ENCODE measurements around the gene RSAD1.

RSAD1 gene

GRCh38 chr17:50467855-50468303, 10.8 kb upstream of the RSAD1 start (continued):
- TF ChIP-seq, protein P1, sequence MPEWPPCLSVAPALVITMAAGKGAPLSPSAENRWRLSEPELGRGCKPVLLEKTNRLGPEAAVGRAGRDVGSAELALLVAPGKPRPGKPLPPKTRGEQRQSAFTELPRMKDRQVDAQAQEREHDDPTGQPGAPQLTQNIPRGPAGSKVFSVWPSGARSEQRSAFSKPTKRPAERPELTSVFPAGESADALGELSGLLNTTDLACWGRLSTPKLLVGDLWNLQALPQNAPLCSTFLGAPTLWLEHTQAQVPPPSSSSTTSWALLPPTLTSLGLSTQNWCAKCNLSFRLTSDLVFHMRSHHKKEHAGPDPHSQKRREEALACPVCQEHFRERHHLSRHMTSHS (tag by site-specific recombination; IDR thresholded peaks at IDR 0.05), result no peak
- TF ChIP-seq ZNF792 (tag by site-specific recombination; IDR thresholded peaks at IDR 0.05), result no peak

- Histone ChIP-seq H3K9me3 (ENCODE audit: control insufficient read depth, insufficient read depth, low read depth, low read length) (no peaks in the 10 kb centered on the region), H3K4me1 (ENCODE audit: control insufficient read depth, insufficient read depth, low read length) (no peaks in the 10 kb centered on the region), H3K36me3 (ENCODE audit: control insufficient read depth in 2 of 2, insufficient read depth in 1 of 2, low read length in 2 of 2) (peaks cover 0 to 22% of the 10 kb centered on the region in 2 experiments; a peak in 1 of 3 replicates), H3K4me3 (ENCODE audit: low read depth, low read length) (no peak within 1 kb of the TSS), H3K27ac (ENCODE audit: extremely low read depth, low read depth, low read length) (no peak within 1 kb of the TSS)
- no peak for TF ChIP-seq ZNF600 (tag by site-specific recombination; IDR thresholded peaks at IDR 0.05)
- TF ChIP-seq, protein P1 (tag by site-specific recombination; IDR thresholded peaks at IDR 0.05), result no peak
- no peak for TF ChIP-seq ZNF157 (tag by site-specific recombination; IDR thresholded peaks at IDR 0.05)
- TF ChIP-seq ZNF426 (tag by site-specific recombination; IDR thresholded peaks at IDR 0.05), result no peak
- no peak for TF ChIP-seq KLF10 (tag by site-specific recombination; IDR thresholded peaks at IDR 0.05)
- TF ChIP-seq ZNF26 (tag by site-specific recombination; IDR thresholded peaks at IDR 0.05), result no peak
- no peak for TF ChIP-seq TCF7L2 (IDR thresholded peaks at IDR 0.05; ENCODE audit: borderline replicate concordance, low read depth, low read length)
- no peak for TF ChIP-seq ZNF626 (tag by site-specific recombination; IDR thresholded peaks at IDR 0.05)
- ChIA-PET POLR2A (no interaction called here), CTCF (interaction anchor here (0.7 to 1.7 kb wide), 4 partner anchors 8 to 106 kb away, joined by 3 to 9 read pairs (median 5); partner anchors contain the start of gene RSAD1)
Observed at GRCh38 chr17:50468304-50469207, 10.1 kb upstream of the RSAD1 start, which contains the start of gene CHAD. Gene CHAD, minus strand, starts transcription at chr17:50468880. Its CDS starts 67 bp downstream, at chr17:50468813.

GRCh38 chr17:50469208-50469605, 9.5 kb upstream of the RSAD1 start:
- Histone ChIP-seq H3K36me3 (ENCODE audit: control insufficient read depth in 2 of 2, insufficient read depth in 1 of 2, low read length in 2 of 2) (peaks cover 0 to 28% of the 10 kb centered on the region in 2 experiments; a peak in 1 of 3 replicates), H3K4me3 (ENCODE audit: low read depth, low read length) (no peak overlapping the region), H3K9me3 (ENCODE audit: control insufficient read depth, insufficient read depth, low read depth, low read length) (no peaks in the 10 kb centered on the region), H3K4me1 (ENCODE audit: control insufficient read depth, insufficient read depth, low read length) (no peaks in the 10 kb centered on the region), H3K27ac (ENCODE audit: extremely low read depth, low read depth, low read length) (no peak overlapping the region)
- ChIA-PET CTCF (interaction anchor here (1.1 kb wide), 1 partner anchor 10 kb away, joined by 3 read pairs; no protein-coding TSS in a partner anchor), POLR2A (no interaction called here)
- TF ChIP-seq ZEB2 (tag by site-specific recombination; IDR thresholded peaks at IDR 0.05) (no peak), ZNF211 (tag by site-specific recombination; IDR thresholded peaks at IDR 0.05; ENCODE audit: low read depth) (no peak), ZNF768 (tag by site-specific recombination; IDR thresholded peaks at IDR 0.05) (no peak), ZNF791 (tag by site-specific recombination; IDR thresholded peaks at IDR 0.05) (no peak), ZFHX2 (tag by site-specific recombination; conservative IDR thresholded peaks at IDR 0.05) (no peak), PRDM1 (tag by site-specific recombination; IDR thresholded peaks at IDR 0.05) (no peak), ZNF529 (tag by site-specific recombination; IDR thresholded peaks at IDR 0.05; ENCODE audit: insufficient replicate concordance) (no peak), ZNF114 (tag by site-specific recombination; IDR thresholded peaks at IDR 0.05) (no peak), OSR2 (tag by site-specific recombination; IDR thresholded peaks at IDR 0.05) (no peak), ZNF341 (tag by site-specific recombination; IDR thresholded peaks at IDR 0.05; ENCODE audit: low read depth) (no peak), ZSCAN23 (tag by site-specific recombination; IDR thresholded peaks at IDR 0.05) (no peak), ZXDB (tag by site-specific recombination; IDR thresholded peaks at IDR 0.05) (no peak), ZNF174 (tag by site-specific recombination; IDR thresholded peaks at IDR 0.05) (no peak), ZNF549 (tag by site-specific recombination; IDR thresholded peaks at IDR 0.05) (no peak)
- TF ChIP-seq, protein P2, sequence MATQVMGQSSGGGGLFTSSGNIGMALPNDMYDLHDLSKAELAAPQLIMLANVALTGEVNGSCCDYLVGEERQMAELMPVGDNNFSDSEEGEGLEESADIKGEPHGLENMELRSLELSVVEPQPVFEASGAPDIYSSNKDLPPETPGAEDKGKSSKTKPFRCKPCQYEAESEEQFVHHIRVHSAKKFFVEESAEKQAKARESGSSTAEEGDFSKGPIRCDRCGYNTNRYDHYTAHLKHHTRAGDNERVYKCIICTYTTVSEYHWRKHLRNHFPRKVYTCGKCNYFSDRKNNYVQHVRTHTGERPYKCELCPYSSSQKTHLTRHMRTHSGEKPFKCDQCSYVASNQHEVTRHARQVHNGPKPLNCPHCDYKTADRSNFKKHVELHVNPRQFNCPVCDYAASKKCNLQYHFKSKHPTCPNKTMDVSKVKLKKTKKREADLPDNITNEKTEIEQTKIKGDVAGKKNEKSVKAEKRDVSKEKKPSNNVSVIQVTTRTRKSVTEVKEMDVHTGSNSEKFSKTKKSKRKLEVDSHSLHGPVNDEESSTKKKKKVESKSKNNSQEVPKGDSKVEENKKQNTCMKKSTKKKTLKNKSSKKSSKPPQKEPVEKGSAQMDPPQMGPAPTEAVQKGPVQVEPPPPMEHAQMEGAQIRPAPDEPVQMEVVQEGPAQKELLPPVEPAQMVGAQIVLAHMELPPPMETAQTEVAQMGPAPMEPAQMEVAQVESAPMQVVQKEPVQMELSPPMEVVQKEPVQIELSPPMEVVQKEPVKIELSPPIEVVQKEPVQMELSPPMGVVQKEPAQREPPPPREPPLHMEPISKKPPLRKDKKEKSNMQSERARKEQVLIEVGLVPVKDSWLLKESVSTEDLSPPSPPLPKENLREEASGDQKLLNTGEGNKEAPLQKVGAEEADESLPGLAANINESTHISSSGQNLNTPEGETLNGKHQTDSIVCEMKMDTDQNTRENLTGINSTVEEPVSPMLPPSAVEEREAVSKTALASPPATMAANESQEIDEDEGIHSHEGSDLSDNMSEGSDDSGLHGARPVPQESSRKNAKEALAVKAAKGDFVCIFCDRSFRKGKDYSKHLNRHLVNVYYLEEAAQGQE (tag by site-specific recombination; IDR thresholded peaks at IDR 0.05), result no peak
- TF ChIP-seq, protein P3, sequence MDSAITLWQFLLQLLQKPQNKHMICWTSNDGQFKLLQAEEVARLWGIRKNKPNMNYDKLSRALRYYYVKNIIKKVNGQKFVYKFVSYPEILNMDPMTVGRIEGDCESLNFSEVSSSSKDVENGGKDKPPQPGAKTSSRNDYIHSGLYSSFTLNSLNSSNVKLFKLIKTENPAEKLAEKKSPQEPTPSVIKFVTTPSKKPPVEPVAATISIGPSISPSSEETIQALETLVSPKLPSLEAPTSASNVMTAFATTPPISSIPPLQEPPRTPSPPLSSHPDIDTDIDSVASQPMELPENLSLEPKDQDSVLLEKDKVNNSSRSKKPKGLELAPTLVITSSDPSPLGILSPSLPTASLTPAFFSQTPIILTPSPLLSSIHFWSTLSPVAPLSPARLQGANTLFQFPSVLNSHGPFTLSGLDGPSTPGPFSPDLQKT (IDR thresholded peaks at IDR 0.05; ENCODE audit: borderline replicate concordance, low read depth, low read length), result no peak
